GM13976 (cell line): ENCODE results near the gene PGAP6.
"Not testable (repeated sequence)": the region's sequence is repeated elsewhere in the genome, so short reads cannot be mapped to it uniquely, and the experiment has no call there.

ENCODE experiments used
- DNase-seq: peaks from one replicate; pipeline ENCODE4 v3.0.0; 2012; ENCODE audit warnings: low spot score
- in situ Hi-C: fragments of 300-500 bp; cut with MboI; formaldehyde crosslinking; loops from one replicate; pipeline ENCODE4 v1.12.0; 2022; ENCODE audit warnings: low sequenced_read_pairs, mixed read lengths, inconsistent platforms; ENCODE audit not compliant: unreplicated experiment
- TF ChIP-seq, protein P1 (sequence below): IDR thresholded peaks from 2 replicates; pipeline ENCODE4 v1.5.1; 2012; ENCODE audit warnings: borderline replicate concordance, mild to moderate bottlenecking; ENCODE audit not compliant: insufficient read depth; ENCODE audit errors: extremely low read depth, missing control alignments, control extremely low read depth

The PGAP6 gene

DNA sequence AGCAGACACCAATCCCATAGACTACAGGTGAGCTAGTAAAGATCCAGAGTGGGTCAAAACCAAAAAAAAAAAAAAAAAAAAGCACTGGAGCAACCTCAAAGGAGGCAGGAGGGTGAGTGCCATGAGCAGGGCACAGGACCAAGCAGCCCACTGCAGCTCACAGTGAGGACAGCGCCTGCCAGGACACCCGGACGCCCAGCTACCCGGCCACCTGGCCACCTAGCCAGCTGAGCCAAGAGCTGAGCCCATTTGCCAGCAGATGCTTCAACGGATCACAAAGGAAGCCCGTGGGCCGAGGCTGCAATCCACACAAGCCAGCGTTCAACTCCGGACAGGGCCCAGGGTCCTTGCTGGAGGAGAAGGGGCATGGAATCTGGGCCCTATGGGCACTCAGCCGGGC is 44.3 kb downstream of the PGAP6 start:
- in situ Hi-C loops: no loop called here
- DNase-seq: no peak

DNA sequence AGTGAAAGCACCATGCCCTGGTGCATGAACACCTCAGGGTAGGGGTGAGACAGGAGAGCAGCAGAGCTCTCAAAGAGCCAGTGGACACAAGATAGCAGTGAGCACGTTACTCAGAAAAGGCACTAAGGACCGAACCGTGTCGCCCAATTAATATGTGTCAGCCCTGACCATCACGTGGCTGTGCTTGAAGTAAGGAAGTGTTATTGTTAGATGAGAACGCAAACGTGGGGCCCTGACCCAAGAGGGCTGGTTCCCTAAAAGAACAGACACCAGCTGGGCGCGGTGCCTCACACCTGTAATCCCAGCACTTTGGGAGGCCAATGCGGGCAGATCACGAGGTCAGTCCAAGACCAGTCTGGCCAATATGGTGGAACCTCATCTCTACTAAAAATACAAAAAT is 45.5 kb downstream of the PGAP6 start:
- TF ChIP-seq, protein P1, sequence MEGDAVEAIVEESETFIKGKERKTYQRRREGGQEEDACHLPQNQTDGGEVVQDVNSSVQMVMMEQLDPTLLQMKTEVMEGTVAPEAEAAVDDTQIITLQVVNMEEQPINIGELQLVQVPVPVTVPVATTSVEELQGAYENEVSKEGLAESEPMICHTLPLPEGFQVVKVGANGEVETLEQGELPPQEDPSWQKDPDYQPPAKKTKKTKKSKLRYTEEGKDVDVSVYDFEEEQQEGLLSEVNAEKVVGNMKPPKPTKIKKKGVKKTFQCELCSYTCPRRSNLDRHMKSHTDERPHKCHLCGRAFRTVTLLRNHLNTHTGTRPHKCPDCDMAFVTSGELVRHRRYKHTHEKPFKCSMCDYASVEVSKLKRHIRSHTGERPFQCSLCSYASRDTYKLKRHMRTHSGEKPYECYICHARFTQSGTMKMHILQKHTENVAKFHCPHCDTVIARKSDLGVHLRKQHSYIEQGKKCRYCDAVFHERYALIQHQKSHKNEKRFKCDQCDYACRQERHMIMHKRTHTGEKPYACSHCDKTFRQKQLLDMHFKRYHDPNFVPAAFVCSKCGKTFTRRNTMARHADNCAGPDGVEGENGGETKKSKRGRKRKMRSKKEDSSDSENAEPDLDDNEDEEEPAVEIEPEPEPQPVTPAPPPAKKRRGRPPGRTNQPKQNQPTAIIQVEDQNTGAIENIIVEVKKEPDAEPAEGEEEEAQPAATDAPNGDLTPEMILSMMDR: no peak
- in situ Hi-C loops: no loop called here
- DNase-seq: no peak

More for the DNA sequence above, 44.3 kb downstream of the PGAP6 start:
- TF ChIP-seq, protein P1: no peak

DNA sequence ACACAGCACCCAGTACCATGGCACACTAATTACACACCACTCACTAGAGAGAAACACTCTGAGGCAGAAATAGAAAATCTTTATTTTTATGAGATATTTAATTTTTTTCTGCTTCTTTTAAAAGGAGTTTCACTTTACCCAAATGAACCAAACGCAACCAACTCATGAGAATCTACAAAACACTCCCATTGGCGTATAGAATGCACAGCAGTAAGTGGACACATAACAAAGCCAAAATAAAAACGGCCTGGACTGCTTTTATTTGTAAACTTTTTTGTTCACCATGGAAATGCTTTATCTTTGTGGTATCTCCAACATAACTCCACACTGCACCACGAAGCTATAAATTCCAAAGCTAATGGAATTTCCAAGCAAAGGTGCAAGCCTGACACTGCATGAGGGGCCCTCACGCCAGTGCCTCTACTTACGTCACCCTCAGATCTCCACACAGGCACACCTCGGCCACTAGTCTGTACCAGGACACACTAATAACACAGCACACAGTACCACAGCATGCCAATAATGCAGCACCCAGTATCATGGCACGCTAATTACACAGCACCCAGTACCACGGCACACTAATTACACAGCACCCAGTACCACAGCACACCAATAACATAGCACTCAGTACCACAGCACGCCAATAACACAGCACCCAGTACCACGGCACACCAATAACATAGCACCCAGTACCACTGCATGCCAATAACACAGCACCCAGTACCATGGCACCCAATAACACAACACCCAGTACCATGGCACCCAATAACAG is 46.7 kb downstream of the PGAP6 start:
- DNase-seq, in situ Hi-C loops: not testable (repeated sequence)

- in situ Hi-C loops, DNase-seq: not testable (repeated sequence)
Measured at GRCh38 chr16:334164-334832, 47.5 kb downstream of the PGAP6 start.

DNA sequence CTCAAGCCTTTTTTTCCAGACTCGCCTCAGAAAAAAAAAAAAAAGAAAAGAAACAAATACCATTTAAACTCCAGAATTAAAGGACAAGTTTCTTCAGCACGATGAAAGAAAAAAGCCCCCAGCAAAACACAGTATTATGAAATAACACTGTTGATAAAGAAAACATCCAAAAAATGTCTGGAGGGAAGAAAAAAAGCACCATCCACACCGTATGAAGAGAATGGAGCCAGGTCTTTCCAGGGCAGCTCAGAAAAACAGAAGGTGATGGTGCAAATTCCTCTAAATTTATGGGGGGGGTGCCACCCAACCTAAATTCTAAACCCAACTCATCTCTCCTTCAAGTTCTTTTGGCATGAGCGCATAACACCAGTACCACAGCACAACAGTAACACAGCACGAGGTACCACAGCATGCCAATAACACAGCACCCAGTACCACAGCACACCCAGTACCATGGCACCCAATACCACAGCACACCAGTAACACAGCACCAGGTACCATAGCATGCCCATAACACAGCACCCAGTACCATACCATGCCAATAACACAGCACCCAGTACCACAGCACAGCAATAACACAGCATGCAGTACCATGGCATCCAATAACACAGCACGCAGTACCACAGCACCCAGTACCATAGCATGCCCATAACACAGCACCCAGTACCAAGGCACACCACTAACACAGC is 48.2 kb downstream of the PGAP6 start:
- in situ Hi-C loops: no loop called here
- DNase-seq: no peak
- TF ChIP-seq, protein P1: no peak

GRCh38 chr16:331181-331814 is 50.5 kb downstream of the PGAP6 start:
- DNase-seq, in situ Hi-C loops: not testable (repeated sequence)

GRCh38 chr16:330741-331140 is 51.0 kb downstream of the PGAP6 start:
- TF ChIP-seq, protein P1: no peak
- in situ Hi-C loops: no loop called here
- DNase-seq: no peak
